SK-N-SH (cell line): ENCODE data around the gene KCNA5. TPM values are rescaled to one million over a fixed set of nuclear protein-coding genes. Genes with fewer than 3 reads are reported as not detected.

Experiments
- CTCF ChIA-PET: fragments of 300-600, 350-600 bp; formaldehyde crosslinking; extraction: SDS; loops from one replicate; lab custom pipeline; 2021; lab: Yijun Ruan, JAX
- POLR2A ChIA-PET: fragments of 350-600 bp; sonication (Branson Sonifier 250); formaldehyde crosslinking; extraction: SDS; loops from one replicate; lab custom pipeline; 2020; ENCODE audit warnings: antibody characterized with exemption, inconsistent platforms; lab: Yijun Ruan, JAX
- DNase-seq: peaks from one replicate; pipeline ENCODE4 v3.0.0; 2012
- H2AFZ ChIP-seq: fragments of 200-600 bp; sonication (generic); 2 replicates; pipeline ENCODE4 v1.8.1; 2016; ENCODE audit warnings: antibody characterized with exemption, mild to moderate bottlenecking, low read depth
- H3F3A ChIP-seq: fragments of 200-600 bp; sonication (generic); replicated peaks from 2 replicates; pipeline ENCODE3; 2016; ENCODE audit warnings: antibody characterized with exemption, mild to moderate bottlenecking; ENCODE audit not compliant: insufficient read depth
- H3K27ac ChIP-seq, 2 experiments: fragments of 200-500 bp in 1 of 2; fragments of 200-600 bp in 1 of 2; sonication (Bioruptor generic) in 1 of 2; sonication (generic), shearing (Covaris generic) in 1 of 2; 2 replicates each; pipeline versions ENCODE4 v1.5.1 to v1.6.1; 2014 to 2016; ENCODE audit warnings: low read depth in 2 of 2, inconsistent platforms in 1 of 2, low read length in 1 of 2, mild to moderate bottlenecking in 1 of 2, mixed read lengths in 1 of 2
- H3K27me3 ChIP-seq: fragments of 200-600 bp; sonication (generic), shearing (Covaris generic); 2 replicates; pipeline ENCODE4 v1.6.1; 2016; ENCODE audit warnings: mixed run types; ENCODE audit not compliant: insufficient read depth
- H3K36me3 ChIP-seq, 2 experiments: fragments of 200-500 bp in 1 of 2; fragments of 200-600 bp in 1 of 2; sonication (Bioruptor generic) in 1 of 2; sonication (generic) in 1 of 2; replicated peaks in 1 of 2; 2 replicates each; pipeline versions ENCODE3 to v1.5.1; 2014 to 2016; ENCODE audit warnings: low read length in 1 of 2, mild to moderate bottlenecking in 1 of 2; ENCODE audit not compliant: insufficient read depth in 2 of 2, control insufficient read depth in 1 of 2
- H3K4me1 ChIP-seq, 2 experiments: fragments of 200-500 bp in 1 of 2; fragments of 200-600 bp in 1 of 2; sonication (Bioruptor generic) in 1 of 2; sonication (generic), shearing (Covaris generic) in 1 of 2; 2 replicates each; pipeline versions ENCODE4 v1.5.1 to v1.6.1; 2014 to 2016; ENCODE audit warnings: low read depth in 1 of 2, low read length in 1 of 2, mixed run types in 1 of 2; ENCODE audit not compliant: insufficient read depth in 2 of 2, control insufficient read depth in 1 of 2
- H3K4me2 ChIP-seq: fragments of 200-600 bp; sonication (generic), shearing (Covaris generic); 2 replicates; pipeline ENCODE4 v1.6.1; 2017; ENCODE audit warnings: mixed run types
- H3K4me3 ChIP-seq, 2 experiments: fragments of 200-500 bp in 1 of 2; fragments of 200-600 bp in 1 of 2; sonication (Bioruptor generic) in 1 of 2; sonication (generic), shearing (Covaris generic) in 1 of 2; 2 replicates each; pipeline versions ENCODE4 v1.5.1 to v1.8.1; 2014 to 2016; ENCODE audit warnings: low read depth in 2 of 2, inconsistent platforms in 1 of 2, low read length in 1 of 2, mild to moderate bottlenecking in 1 of 2, mixed read lengths in 1 of 2, moderate library complexity in 1 of 2
- H3K79me2 ChIP-seq: fragments of 200-600 bp; sonication (generic); 2 replicates; pipeline ENCODE4 v1.8.1; 2017; ENCODE audit warnings: mild to moderate bottlenecking; ENCODE audit not compliant: insufficient read depth
- H3K9ac ChIP-seq: fragments of 200-600 bp; sonication (generic); 2 replicates; pipeline ENCODE4 v1.6.1; 2017; ENCODE audit warnings: mixed run types
- H3K9me2 ChIP-seq: fragments of 200-600 bp; sonication (generic); 2 replicates; pipeline ENCODE4 v1.6.1; 2017; ENCODE audit warnings: mixed run types
- H3K9me3 ChIP-seq: fragments of 200-600 bp; sonication (generic); 2 replicates; pipeline ENCODE4 v1.6.1; 2017; ENCODE audit warnings: mixed run types, mild to moderate bottlenecking, moderate library complexity
- H4K20me1 ChIP-seq: fragments of 200-600 bp; sonication (generic); 2 replicates; pipeline ENCODE4 v1.6.1; 2017; ENCODE audit warnings: mild to moderate bottlenecking, mixed run types; ENCODE audit not compliant: insufficient read depth
- CTCF ChIP-seq: fragments of 200-600 bp; sonication (generic); IDR thresholded peaks from 2 replicates; pipeline ENCODE4 v1.6.1; 2017; ENCODE audit warnings: antibody characterized with exemption, mild to moderate bottlenecking, moderate library complexity
- ELF1 ChIP-seq: IDR thresholded peaks from 2 replicates; pipeline ENCODE4 v1.4.0; 2012
- EP300 ChIP-seq, 2 experiments: IDR thresholded peaks; 2 replicates each; pipeline versions ENCODE4 v1.4.0 to v1.6.1; 2012; ENCODE audit warnings: borderline replicate concordance in 1 of 2, low read depth in 1 of 2, low read length in 1 of 2
- EZH2phosphoT487 ChIP-seq: fragments of 200-600 bp; sonication (generic); IDR thresholded peaks from 2 replicates; pipeline ENCODE4 v1.6.1; 2017; ENCODE audit warnings: low read depth, mixed run types, mild to moderate bottlenecking, antibody characterized with exemption, moderate library complexity, borderline replicate concordance
- FOSL2 ChIP-seq: IDR thresholded peaks from 2 replicates; pipeline ENCODE4 v1.4.0; 2012; ENCODE audit warnings: low read depth, mild to moderate bottlenecking, moderate library complexity, borderline replicate concordance
- GABPA ChIP-seq: IDR thresholded peaks from 2 replicates; pipeline ENCODE4 v1.4.0; 2012; ENCODE audit warnings: low read depth, mild to moderate bottlenecking
- GATA2 ChIP-seq: sonication (generic); formaldehyde crosslinking; IDR thresholded peaks from 2 replicates; pipeline ENCODE4 v1.5.0; 2020; ENCODE audit warnings: mild to moderate bottlenecking, missing genetic modification reagents
- JUND ChIP-seq: IDR thresholded peaks from 2 replicates; pipeline ENCODE4 v1.4.0; 2012
- MEF2A ChIP-seq: IDR thresholded peaks from 2 replicates; pipeline ENCODE4 v1.4.0; 2012; ENCODE audit warnings: low read depth, borderline replicate concordance
- NFIC ChIP-seq: IDR thresholded peaks from 2 replicates; pipeline ENCODE4 v1.4.0; 2012; ENCODE audit warnings: borderline replicate concordance
- NRF1 ChIP-seq: IDR thresholded peaks from 2 replicates; pipeline ENCODE4 v1.6.1; 2012; ENCODE audit warnings: low read depth, mild to moderate bottlenecking, low read length
- POLR2AphosphoS5 ChIP-seq: IDR thresholded peaks from 2 replicates; pipeline ENCODE4 v1.6.1; 2012; ENCODE audit warnings: low read depth, low read length
- REST ChIP-seq: IDR thresholded peaks from 2 replicates; pipeline ENCODE4 v1.6.1; 2012; ENCODE audit warnings: mild to moderate bottlenecking, low read depth, low read length, moderate library complexity
- RXRA ChIP-seq: IDR thresholded peaks from 2 replicates; pipeline ENCODE4 v1.4.0; 2012; ENCODE audit warnings: low read depth, mild to moderate bottlenecking, borderline replicate concordance
- TCF12 ChIP-seq: IDR thresholded peaks from 2 replicates; pipeline ENCODE4 v1.4.0; 2012
- TEAD4 ChIP-seq: IDR thresholded peaks from 2 replicates; pipeline ENCODE4 v1.4.0; 2012; ENCODE audit warnings: mild to moderate bottlenecking, borderline replicate concordance; ENCODE audit not compliant: insufficient read depth
- YY1 ChIP-seq: IDR thresholded peaks from 2 replicates; pipeline ENCODE4 v1.4.0; 2012; ENCODE audit warnings: low read depth, mild to moderate bottlenecking
- ZBTB33 ChIP-seq: IDR thresholded peaks from 2 replicates; pipeline ENCODE4 v1.4.0; 2012; ENCODE audit warnings: low read depth, borderline replicate concordance
- WGBS: methylation state at CpG from one replicate; pipeline ENCODE4 v1.1.6; 2017; ENCODE audit warnings: low lambda C conversion rate; 5-methylcytosine and 5-hydroxymethylcytosine counted together
- polyA plus RNA-seq, 3 experiments: library from polyadenylated mRNA; depleted of rRNA; stranded (reverse); fragments of >200 nt; gene quantifications; 2 replicates each; pipeline ENCODE4 v1.2.3, GENCODE V29; 2012
- TF ChIP-seq, protein P1 (sequence below): fragments of 150-350 bp; IDR thresholded peaks from 2 replicates; pipeline ENCODE4 v1.6.1; 2016; ENCODE audit warnings: mild to moderate bottlenecking, low read depth, low read length

Gene KCNA5
- polyA plus RNA-seq, 1 of the 3 experiments (the other 2 are of a cell fraction): not detected

DNA sequence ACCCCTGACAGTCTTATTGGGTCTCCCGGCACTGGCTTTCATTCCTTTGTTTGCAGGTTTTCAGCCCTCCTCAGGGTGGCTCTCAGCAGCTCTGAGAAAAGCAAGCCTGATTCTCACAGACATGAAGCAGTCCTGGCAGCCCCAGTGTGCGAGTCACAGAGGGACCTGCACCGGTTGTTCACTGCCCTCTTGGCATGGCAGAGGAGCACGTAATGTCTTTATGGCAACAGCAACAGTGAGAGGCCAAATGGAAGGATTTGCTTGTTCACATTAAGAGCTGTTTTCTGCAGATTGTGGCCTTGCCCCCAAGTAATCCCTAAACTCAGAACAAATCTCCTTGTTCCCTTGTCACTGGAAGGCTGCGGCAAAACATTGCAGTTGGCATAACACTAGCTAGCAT, 3.4 kb downstream of the KCNA5 start:
- H3K27ac ChIP-seq: no peak overlapping the region
- no peak overlapping the region for H3K4me2 ChIP-seq
- no peaks in the 10 kb centered on the region for H3K36me3 ChIP-seq
- no peaks in the 10 kb centered on the region for H3F3A ChIP-seq
- H2AFZ ChIP-seq: no peak overlapping the region
- no peaks in the 10 kb centered on the region for H4K20me1 ChIP-seq
- no peak overlapping the region for H3K4me3 ChIP-seq
- TF ChIP-seq NFIC (no peak), NRF1 (no peak), EP300 (IDR thresholded peaks at IDR 0.05; ENCODE audit: borderline replicate concordance in 1 of 2, low read depth in 1 of 2, low read length in 1 of 2) (no peak), GATA2 (no peak), CTCF (no peak), RXRA (no peak), ELF1 (no peak), GABPA (no peak), MEF2A (no peak), TCF12 (no peak), ZBTB33 (no peak), JUND (no peak), TEAD4 (no peak), YY1 (no peak), FOSL2 (no peak), EZH2phosphoT487 (no peak), POLR2AphosphoS5 (no peak), REST (no peak)
- TF ChIP-seq, protein P1, sequence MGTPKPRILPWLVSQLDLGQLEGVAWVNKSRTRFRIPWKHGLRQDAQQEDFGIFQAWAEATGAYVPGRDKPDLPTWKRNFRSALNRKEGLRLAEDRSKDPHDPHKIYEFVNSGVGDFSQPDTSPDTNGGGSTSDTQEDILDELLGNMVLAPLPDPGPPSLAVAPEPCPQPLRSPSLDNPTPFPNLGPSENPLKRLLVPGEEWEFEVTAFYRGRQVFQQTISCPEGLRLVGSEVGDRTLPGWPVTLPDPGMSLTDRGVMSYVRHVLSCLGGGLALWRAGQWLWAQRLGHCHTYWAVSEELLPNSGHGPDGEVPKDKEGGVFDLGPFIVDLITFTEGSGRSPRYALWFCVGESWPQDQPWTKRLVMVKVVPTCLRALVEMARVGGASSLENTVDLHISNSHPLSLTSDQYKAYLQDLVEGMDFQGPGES: no peak
- TF ChIP-seq, all 33 proteins: peak for 0
- WGBS: 0% methylated on average over 4 of the region's 5 CpGs
- no peaks in the 10 kb centered on the region for H3K4me1 ChIP-seq
- no peak overlapping the region for H3K9ac ChIP-seq
- peaks cover 98% of the 10 kb centered on the region for H3K27me3 ChIP-seq
- no peaks in the 10 kb centered on the region for H3K79me2 ChIP-seq
- DNase-seq: no peak
- ChIA-PET POLR2A (no interaction called here), CTCF (no interaction called here)
- H3K9me2 ChIP-seq: no peaks in the 10 kb centered on the region
- no peaks in the 10 kb centered on the region for H3K9me3 ChIP-seq
